Measurements from ENCODE around the gene NEK1. TPM values are rescaled to one million over a fixed set of nuclear protein-coding genes. Genes with fewer than 3 reads are reported as not detected.
"Not testable (repeated sequence)": the region's sequence is repeated elsewhere in the genome, so short reads cannot be mapped to it uniquely, and the experiment has no call there.

Gene NEK1
- total RNA-seq, 1 experiment from 2014 or later = 18.6 TPM

DNA sequence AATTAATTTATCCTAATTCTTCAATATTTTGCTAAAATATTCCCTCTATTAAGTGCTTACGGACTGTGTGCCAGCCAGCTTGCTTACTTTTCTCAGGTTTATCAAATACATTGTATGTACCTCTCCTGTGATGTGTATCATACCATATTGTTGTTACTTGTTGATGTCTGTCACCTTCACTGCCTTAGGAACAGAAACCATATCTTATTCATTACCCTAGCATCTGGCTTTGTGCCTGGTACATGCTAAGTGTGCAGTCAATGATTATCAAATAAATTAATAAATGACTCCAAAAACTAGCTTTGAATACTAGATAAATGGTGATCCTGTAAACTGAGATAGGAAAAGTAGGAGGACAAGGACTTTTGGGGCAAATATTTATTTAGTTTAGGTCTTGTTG, 14.9 kb upstream of the NEK1 start:
- H3K36me3 ChIP-seq (ENCODE audit: low read depth) = no peaks in the 10 kb centered on the region
- H4K20me1 ChIP-seq (ENCODE audit: insufficient read depth) = no peaks in the 10 kb centered on the region
- no peak for DNase-seq
- no peaks in the 10 kb centered on the region for H3K9me3 ChIP-seq (ENCODE audit: insufficient read depth, low read depth)
- H3K79me2 ChIP-seq (ENCODE audit: low read depth) = peaks cover 76% of the 10 kb centered on the region
- no peaks in the 10 kb centered on the region for H3K9me2 ChIP-seq (ENCODE audit: insufficient read depth)
- POLR2A ChIA-PET (ENCODE audit: unreplicated experiment) = no interaction called here
- no peak overlapping the region for H3K4me3 ChIP-seq
- H3K4me1 ChIP-seq (replicated peaks; ENCODE audit: insufficient read depth) = peaks cover 7% of the 10 kb centered on the region
- CTCF ChIA-PET = no interaction called here
- no peak overlapping the region for H2AFZ ChIP-seq
- intact Hi-C loops (cut with micrococcal nuclease; ENCODE audit: unreplicated experiment) = no loop called here
- no peak overlapping the region for H3K4me2 ChIP-seq
- H3F3A ChIP-seq (ENCODE audit: insufficient read depth, low read depth) = no peaks in the 10 kb centered on the region
- TF ChIP-seq EZH2 (IDR thresholded peaks at IDR 0.05; ENCODE audit: low read depth) = no peak
- TF ChIP-seq, protein P1, sequence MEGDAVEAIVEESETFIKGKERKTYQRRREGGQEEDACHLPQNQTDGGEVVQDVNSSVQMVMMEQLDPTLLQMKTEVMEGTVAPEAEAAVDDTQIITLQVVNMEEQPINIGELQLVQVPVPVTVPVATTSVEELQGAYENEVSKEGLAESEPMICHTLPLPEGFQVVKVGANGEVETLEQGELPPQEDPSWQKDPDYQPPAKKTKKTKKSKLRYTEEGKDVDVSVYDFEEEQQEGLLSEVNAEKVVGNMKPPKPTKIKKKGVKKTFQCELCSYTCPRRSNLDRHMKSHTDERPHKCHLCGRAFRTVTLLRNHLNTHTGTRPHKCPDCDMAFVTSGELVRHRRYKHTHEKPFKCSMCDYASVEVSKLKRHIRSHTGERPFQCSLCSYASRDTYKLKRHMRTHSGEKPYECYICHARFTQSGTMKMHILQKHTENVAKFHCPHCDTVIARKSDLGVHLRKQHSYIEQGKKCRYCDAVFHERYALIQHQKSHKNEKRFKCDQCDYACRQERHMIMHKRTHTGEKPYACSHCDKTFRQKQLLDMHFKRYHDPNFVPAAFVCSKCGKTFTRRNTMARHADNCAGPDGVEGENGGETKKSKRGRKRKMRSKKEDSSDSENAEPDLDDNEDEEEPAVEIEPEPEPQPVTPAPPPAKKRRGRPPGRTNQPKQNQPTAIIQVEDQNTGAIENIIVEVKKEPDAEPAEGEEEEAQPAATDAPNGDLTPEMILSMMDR (conservative IDR thresholded peaks at IDR 0.05) = no peak
- no peak overlapping the region for H3K27ac ChIP-seq
- BruUV-seq (replicated peaks) = no TSS peak
- no peaks in the 10 kb centered on the region for H3K27me3 ChIP-seq (ENCODE audit: insufficient read depth, low read depth)

- H3K27me3 ChIP-seq (ENCODE audit: insufficient read depth, low read depth) = no peaks in the 10 kb centered on the region
- H3K36me3 ChIP-seq (ENCODE audit: low read depth) = no peaks in the 10 kb centered on the region
- H3F3A ChIP-seq (ENCODE audit: insufficient read depth, low read depth) = no peaks in the 10 kb centered on the region
- ChIA-PET POLR2A (ENCODE audit: unreplicated experiment) (no interaction called here), CTCF (interaction anchor here (0.7 kb wide), 1 partner anchor 1085 kb away, joined by 3 read pairs; no protein-coding TSS in a partner anchor)
- H2AFZ ChIP-seq = no peak overlapping the region
- intact Hi-C loops (cut with micrococcal nuclease; ENCODE audit: unreplicated experiment) = no loop called here
- no peak overlapping the region for H3K27ac ChIP-seq
- H3K9me2 ChIP-seq (ENCODE audit: insufficient read depth) = no peaks in the 10 kb centered on the region
- H4K20me1 ChIP-seq (ENCODE audit: insufficient read depth) = no peaks in the 10 kb centered on the region
- no peaks in the 10 kb centered on the region for H3K9me3 ChIP-seq (ENCODE audit: insufficient read depth, low read depth)
- DNase-seq = no peak
- no peak overlapping the region for H3K4me2 ChIP-seq
- TF ChIP-seq, protein P1 (conservative IDR thresholded peaks at IDR 0.05) = no peak
- no peak for TF ChIP-seq EZH2 (IDR thresholded peaks at IDR 0.05; ENCODE audit: low read depth)
- no peak overlapping the region for H3K4me3 ChIP-seq
- BruUV-seq (replicated peaks) = no TSS peak
- peaks cover 13% of the 10 kb centered on the region for H3K4me1 ChIP-seq (replicated peaks; ENCODE audit: insufficient read depth)
- H3K79me2 ChIP-seq (ENCODE audit: low read depth) = peaks cover 77% of the 10 kb centered on the region
These were observed 14.2 kb upstream of the NEK1 start for GRCh38 chr4:169626331-169627282.

DNA sequence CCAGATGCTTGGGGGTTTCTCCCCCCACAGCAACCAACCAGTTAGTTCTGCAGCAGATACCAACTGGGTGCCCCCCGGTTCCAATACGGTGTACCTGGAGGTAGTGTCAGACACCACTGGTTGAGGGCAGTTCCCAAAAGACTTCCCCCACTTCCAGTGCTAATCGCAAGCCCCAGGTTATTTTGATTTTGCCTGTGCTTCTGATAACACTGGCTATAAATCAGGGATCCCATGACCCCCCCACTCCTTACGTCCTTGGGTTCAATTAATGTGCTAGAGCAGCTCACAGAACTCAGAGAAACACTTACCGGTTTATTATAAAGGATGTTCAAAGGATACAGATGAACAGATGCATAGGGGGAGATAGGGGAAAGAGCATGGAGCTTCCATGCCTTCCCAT, 13.5 kb upstream of the NEK1 start:
- TF ChIP-seq, protein P1 (conservative IDR thresholded peaks at IDR 0.05) = no peak
- TF ChIP-seq EZH2 (IDR thresholded peaks at IDR 0.05; ENCODE audit: low read depth) = no peak
- intact Hi-C loops (cut with micrococcal nuclease; ENCODE audit: unreplicated experiment) = no loop called here
- POLR2A ChIA-PET (ENCODE audit: unreplicated experiment) = no interaction called here

DNA sequence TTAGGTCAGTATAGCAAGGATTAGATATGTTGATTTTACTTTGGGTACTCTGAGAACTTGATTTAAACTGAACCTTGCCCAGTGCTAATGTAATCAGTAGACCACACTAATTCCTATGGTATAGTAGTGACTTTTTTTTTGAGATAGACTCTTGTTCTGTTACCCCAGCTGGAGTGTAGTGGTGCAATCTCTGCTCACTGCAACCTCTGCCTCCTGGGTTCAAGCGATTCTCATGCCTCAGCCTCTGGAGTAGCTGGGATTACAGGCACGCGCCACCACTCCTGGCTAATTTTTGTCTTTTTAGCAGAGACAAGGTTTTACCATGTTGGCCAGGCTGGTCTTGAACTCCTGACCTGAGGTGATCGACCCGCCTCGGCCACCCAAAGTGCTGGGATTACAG, 11.6 kb upstream of the NEK1 start:
- H3F3A ChIP-seq (ENCODE audit: insufficient read depth, low read depth); H3K9me2 ChIP-seq (ENCODE audit: insufficient read depth); POLR2A ChIA-PET (ENCODE audit: unreplicated experiment); intact Hi-C loops (cut with micrococcal nuclease; ENCODE audit: unreplicated experiment); H3K9me3 ChIP-seq (ENCODE audit: insufficient read depth, low read depth); H3K36me3 ChIP-seq (ENCODE audit: low read depth); DNase-seq; H2AFZ ChIP-seq; H3K27me3 ChIP-seq (ENCODE audit: insufficient read depth, low read depth); H3K4me2 ChIP-seq; H3K4me3 ChIP-seq; H4K20me1 ChIP-seq (ENCODE audit: insufficient read depth); BruUV-seq (replicated peaks); CTCF ChIA-PET; H3K27ac ChIP-seq: not testable (repeated sequence)
- Histone ChIP-seq H3K79me2 (ENCODE audit: low read depth) (peaks cover 79% of the 10 kb centered on the region), H3K4me1 (replicated peaks; ENCODE audit: insufficient read depth) (peaks cover 16% of the 10 kb centered on the region)

More for the DNA sequence above, 13.5 kb upstream of the NEK1 start:
- H4K20me1 ChIP-seq (ENCODE audit: insufficient read depth) = no peaks in the 10 kb centered on the region
- H3K4me3 ChIP-seq = no peak overlapping the region
- CTCF ChIA-PET = no interaction called here
- peaks cover 83% of the 10 kb centered on the region for H3K79me2 ChIP-seq (ENCODE audit: low read depth)
- H3K9me3 ChIP-seq (ENCODE audit: insufficient read depth, low read depth) = no peaks in the 10 kb centered on the region
- H3K27me3 ChIP-seq (ENCODE audit: insufficient read depth, low read depth) = no peaks in the 10 kb centered on the region
- H3K4me1 ChIP-seq (replicated peaks; ENCODE audit: insufficient read depth) = peaks cover 13% of the 10 kb centered on the region
- H2AFZ ChIP-seq = no peak overlapping the region
- no peak overlapping the region for H3K27ac ChIP-seq
- no peak overlapping the region for H3K4me2 ChIP-seq
- no TSS peak for BruUV-seq (replicated peaks)
- no peaks in the 10 kb centered on the region for H3F3A ChIP-seq (ENCODE audit: insufficient read depth, low read depth)
- no peaks in the 10 kb centered on the region for H3K9me2 ChIP-seq (ENCODE audit: insufficient read depth)
- no peak for DNase-seq
- no peaks in the 10 kb centered on the region for H3K36me3 ChIP-seq (ENCODE audit: low read depth)

All from PC-9 (cell line).